WERI-Rb-1 (cell line): ENCODE measurements around the gene CRYBG3.

Source experiments
- DNase-seq: peaks from one replicate; pipeline ENCODE4 v3.0.0-alpha.2; 2020
- H3K27ac ChIP-seq: fragments of 250-450 bp; sonication (Bioruptor Pico); 2 replicates; pipeline ENCODE4 v1.5.1; 2020; ENCODE audit warnings: mild to moderate bottlenecking, moderate library complexity
- H3K27me3 ChIP-seq: fragments of 250-450 bp; sonication (Bioruptor Pico); 2 replicates; pipeline ENCODE4 v1.5.1; 2021; ENCODE audit warnings: mild to moderate bottlenecking, low read depth, moderate library complexity; ENCODE audit not compliant: insufficient read depth, severe bottlenecking
- H3K36me3 ChIP-seq: fragments of 250-450 bp; sonication (Bioruptor Pico); 2 replicates; pipeline ENCODE4 v1.5.1; 2020; ENCODE audit warnings: mild to moderate bottlenecking, moderate library complexity
- H3K4me3 ChIP-seq: 2 replicates; pipeline ENCODE4 v1.5.1; 2011; ENCODE audit warnings: low read depth, mild to moderate bottlenecking, control low read depth, low read length
- H3K9me3 ChIP-seq: fragments of 250-450 bp; sonication (Bioruptor Pico); 2 replicates; pipeline ENCODE4 v1.5.1; 2021; ENCODE audit warnings: mild to moderate bottlenecking, moderate library complexity; ENCODE audit not compliant: severe bottlenecking
- TF ChIP-seq, protein P1 (sequence below): IDR thresholded peaks from 2 replicates; pipeline ENCODE4 v1.5.1; 2011; ENCODE audit warnings: low read depth, mild to moderate bottlenecking, control low read depth, inconsistent platforms, low read length

Gene CRYBG3

DNA sequence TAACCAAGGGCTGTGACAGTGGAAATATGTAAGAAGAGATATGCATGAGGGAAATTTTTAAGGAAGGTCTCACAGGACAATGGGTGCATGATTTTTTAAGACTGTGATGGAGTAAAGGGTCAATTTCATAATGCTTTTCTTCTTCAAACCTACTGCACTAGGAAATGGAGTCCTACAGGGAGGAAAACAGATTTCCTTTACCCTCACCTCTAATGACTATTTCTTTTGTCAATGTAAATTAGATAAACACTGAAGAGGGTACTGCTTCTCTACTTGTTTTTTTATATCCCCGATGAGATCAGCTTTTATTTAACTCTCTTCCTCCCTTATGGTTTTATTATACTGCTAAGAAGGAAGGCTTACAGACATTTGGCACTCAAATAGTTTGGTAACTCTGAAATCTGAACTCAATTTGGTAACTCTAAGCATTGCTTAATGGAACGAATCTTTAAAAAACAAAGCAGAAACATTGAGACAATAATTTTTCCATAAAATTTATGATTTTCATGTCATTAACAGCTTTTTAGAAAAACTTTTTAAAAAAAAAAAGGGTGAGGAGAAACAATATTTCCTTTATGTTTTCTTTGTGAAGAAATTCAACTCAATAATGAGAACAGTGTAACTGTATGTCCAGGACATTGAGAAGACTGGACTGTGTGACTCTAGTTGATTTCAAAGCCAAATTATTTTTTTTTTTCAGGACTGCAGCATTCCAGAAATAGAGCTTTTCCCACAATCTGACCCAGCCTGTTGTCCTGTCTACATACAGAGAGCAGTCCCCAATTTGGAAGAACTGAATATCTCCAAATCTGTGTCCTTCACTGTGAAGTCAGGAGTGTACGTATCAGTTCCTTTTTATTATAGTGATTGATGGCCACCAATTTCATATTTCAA, 64.4 kb downstream of the CRYBG3 start:
- Histone ChIP-seq H3K9me3 (no peaks in the 10 kb centered on the region), H3K27me3 (no peaks in the 10 kb centered on the region), H3K36me3 (peaks cover 60% of the 10 kb centered on the region), H3K4me3 (no peak overlapping the region), H3K27ac (no peak overlapping the region)
- no peak for DNase-seq
- TF ChIP-seq, protein P1, sequence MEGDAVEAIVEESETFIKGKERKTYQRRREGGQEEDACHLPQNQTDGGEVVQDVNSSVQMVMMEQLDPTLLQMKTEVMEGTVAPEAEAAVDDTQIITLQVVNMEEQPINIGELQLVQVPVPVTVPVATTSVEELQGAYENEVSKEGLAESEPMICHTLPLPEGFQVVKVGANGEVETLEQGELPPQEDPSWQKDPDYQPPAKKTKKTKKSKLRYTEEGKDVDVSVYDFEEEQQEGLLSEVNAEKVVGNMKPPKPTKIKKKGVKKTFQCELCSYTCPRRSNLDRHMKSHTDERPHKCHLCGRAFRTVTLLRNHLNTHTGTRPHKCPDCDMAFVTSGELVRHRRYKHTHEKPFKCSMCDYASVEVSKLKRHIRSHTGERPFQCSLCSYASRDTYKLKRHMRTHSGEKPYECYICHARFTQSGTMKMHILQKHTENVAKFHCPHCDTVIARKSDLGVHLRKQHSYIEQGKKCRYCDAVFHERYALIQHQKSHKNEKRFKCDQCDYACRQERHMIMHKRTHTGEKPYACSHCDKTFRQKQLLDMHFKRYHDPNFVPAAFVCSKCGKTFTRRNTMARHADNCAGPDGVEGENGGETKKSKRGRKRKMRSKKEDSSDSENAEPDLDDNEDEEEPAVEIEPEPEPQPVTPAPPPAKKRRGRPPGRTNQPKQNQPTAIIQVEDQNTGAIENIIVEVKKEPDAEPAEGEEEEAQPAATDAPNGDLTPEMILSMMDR: no peak

DNA sequence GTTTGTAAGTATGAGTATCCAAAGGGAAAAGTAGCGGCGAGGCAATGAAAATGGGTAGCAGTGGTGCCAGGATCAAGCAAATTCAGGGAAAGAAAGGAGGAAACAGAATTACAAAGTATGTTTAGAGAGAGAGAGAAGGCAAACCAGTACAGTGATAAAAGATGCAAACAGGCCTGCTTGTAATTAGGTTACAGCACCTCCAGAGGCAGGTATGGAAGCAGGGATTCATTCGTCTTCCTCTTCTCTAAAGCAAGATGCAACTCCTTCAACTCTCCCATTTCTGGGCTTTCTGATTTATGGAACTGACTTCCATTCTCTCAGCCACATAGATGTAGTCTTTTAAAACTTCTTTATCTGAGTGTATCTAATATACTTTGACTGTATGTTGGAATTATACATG, 68.0 kb downstream of the CRYBG3 start:
- DNase-seq: no peak
- TF ChIP-seq, protein P1: no peak
- Histone ChIP-seq H3K27me3 (no peaks in the 10 kb centered on the region), H3K27ac (no peak overlapping the region), H3K4me3 (no peak overlapping the region), H3K9me3 (no peaks in the 10 kb centered on the region), H3K36me3 (peaks cover 41% of the 10 kb centered on the region)

DNA sequence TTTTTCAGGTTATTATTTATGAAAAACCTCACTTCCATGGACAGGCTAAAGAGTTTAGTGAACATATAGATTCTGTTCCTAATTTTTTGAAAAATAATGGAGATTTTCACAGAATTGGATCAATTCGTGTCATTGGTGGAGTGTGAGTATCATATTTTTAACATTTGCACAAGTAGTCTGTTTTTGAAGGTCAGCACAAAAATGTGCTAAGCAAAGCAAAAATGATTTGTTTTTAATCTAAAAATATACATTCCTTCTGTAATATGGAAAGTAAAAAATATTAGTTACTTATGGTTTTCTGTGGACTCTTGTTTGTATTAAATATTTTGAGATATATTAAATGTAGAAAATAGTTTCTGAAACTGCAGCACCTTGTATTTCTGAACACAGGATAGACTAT, 71.0 kb downstream of the CRYBG3 start:
- H3K27ac ChIP-seq: no peak overlapping the region
- peaks cover 31% of the 10 kb centered on the region for H3K36me3 ChIP-seq
- TF ChIP-seq, protein P1: no peak
- DNase-seq: no peak
- H3K27me3 ChIP-seq: no peaks in the 10 kb centered on the region
- no peak overlapping the region for H3K4me3 ChIP-seq
- no peaks in the 10 kb centered on the region for H3K9me3 ChIP-seq

DNA sequence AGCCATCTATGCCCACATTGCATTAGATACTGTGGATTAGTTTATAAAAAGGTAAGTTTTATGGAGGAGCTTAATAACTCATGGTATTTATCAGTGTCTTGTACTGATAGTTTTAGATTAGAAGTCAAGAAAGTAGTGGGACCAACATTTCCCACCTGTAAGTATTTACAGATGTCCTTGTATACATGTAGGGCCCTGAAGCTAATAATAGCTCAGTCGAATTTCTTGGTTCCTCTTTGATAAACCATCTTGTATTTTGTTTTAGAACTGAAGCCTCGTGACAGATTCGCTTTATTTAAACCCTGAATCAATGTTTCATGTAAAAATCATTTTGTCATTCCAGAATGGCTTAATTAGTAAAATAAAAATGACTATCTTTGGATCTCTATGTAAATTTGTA, 73.4 kb downstream of the CRYBG3 start:
- no peak for DNase-seq
- Histone ChIP-seq H3K4me3 (no peak overlapping the region), H3K9me3 (no peaks in the 10 kb centered on the region), H3K27me3 (no peaks in the 10 kb centered on the region), H3K27ac (no peak overlapping the region), H3K36me3 (peaks cover 18% of the 10 kb centered on the region)
- TF ChIP-seq, protein P1: no peak

DNA sequence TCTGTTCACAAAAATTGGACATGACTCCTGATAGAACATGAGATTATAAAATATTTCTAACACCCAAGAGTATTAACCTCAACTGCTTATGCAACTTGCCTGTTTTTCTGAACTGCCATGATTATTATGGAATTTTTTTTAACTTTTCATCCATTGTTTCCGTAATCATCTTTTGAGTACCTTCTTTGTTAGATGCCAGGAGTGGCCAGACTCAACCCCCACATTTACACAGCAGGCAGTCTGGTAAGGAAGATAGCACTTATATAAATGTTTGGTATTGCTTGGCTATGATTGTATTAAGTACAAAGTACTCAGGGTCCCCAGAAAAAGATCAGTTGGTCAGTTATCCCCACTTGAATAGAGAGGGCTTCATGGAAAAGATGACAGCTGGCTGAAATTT, 74.3 kb downstream of the CRYBG3 start:
- no peaks in the 10 kb centered on the region for H3K27me3 ChIP-seq
- no peaks in the 10 kb centered on the region for H3K9me3 ChIP-seq
- H3K4me3 ChIP-seq: no peak overlapping the region
- H3K36me3 ChIP-seq: peaks cover 24% of the 10 kb centered on the region
- H3K27ac ChIP-seq: no peak overlapping the region
- no peak for DNase-seq
- TF ChIP-seq, protein P1: no peak
